ENCODE data around the gene AUNIP. TPM values are rescaled to one million over a fixed set of nuclear protein-coding genes. Genes with fewer than 3 reads are reported as not detected.

The AUNIP gene
- total and polyA plus RNA-seq, 7 donors = 0.05 to 0.47 (median 0.13) TPM; not detected in 2

- H3K27ac ChIP-seq = no peak overlapping the region
These were observed 41.3 kb downstream of the AUNIP start for GRCh38 chr1:25817840-25818501.

GRCh38 chr1:25816112-25816718, 43.0 kb downstream of the AUNIP start:
- no peak overlapping the region for H3K27ac ChIP-seq
- no peak for DNase-seq
- peaks cover 0 to 52% of the 10 kb centered on the region in 2 donors for H3K36me3 ChIP-seq (ENCODE audit: insufficient read depth in 1 of 2, low read depth in 1 of 2)
- ATAC-seq = no peak
- no peak for TF ChIP-seq CTCF (IDR thresholded peaks at IDR 0.05)
- no peak overlapping the region for H3K4me3 ChIP-seq
- H3K27me3 ChIP-seq (ENCODE audit: insufficient read depth in 3 of 3, low read length in 2 of 3) = no peaks in the 10 kb centered on the region
- H3K9me3 ChIP-seq = no peaks in the 10 kb centered on the region
- WGBS, 3 donors = 81 to 87% (median 84%) methylated on average over 14 to 15 of the region's 15 CpGs
- intact Hi-C loops (cut with DNase I) = no loop called here
- H3K4me1 ChIP-seq = peaks cover 17% of the 10 kb centered on the region

More at GRCh38 chr1:25817840-25818501, 41.3 kb downstream of the AUNIP start:
- Histone ChIP-seq H3K4me3 (no peak overlapping the region), H3K4me1 (peaks cover 31% of the 10 kb centered on the region), H3K36me3 (ENCODE audit: insufficient read depth in 1 of 2, low read depth in 1 of 2) (peaks cover 0 to 37% of the 10 kb centered on the region in 2 donors), H3K27me3 (ENCODE audit: insufficient read depth in 3 of 3, low read length in 2 of 3) (no peaks in the 10 kb centered on the region), H3K9me3 (no peaks in the 10 kb centered on the region)
- intact Hi-C loops (cut with DNase I) = no loop called here
- no peak for ATAC-seq
- no peak for TF ChIP-seq CTCF (IDR thresholded peaks at IDR 0.05)
- DNase-seq = no peak
- 37 to 51% (median 38%) methylated on average over 8 of the region's 8 CpGs for WGBS, 3 donors

GRCh38 chr1:25815208-25816111, 43.8 kb downstream of the AUNIP start:
- intact Hi-C loops (cut with DNase I) = no loop called here
- H3K36me3 ChIP-seq (ENCODE audit: insufficient read depth in 1 of 2, low read depth in 1 of 2) = peaks cover 0 to 54% of the 10 kb centered on the region in 2 donors
- no peak for DNase-seq

More at GRCh38 chr1:25815208-25816111, 43.8 kb downstream of the AUNIP start:
- 87 to 91% (median 89%) methylated on average over 24 of the region's 24 CpGs for WGBS, 3 donors
- peaks cover 15% of the 10 kb centered on the region for H3K4me1 ChIP-seq
- TF ChIP-seq CTCF (IDR thresholded peaks at IDR 0.05) = no peak
- H3K4me3 ChIP-seq = no peak overlapping the region
- H3K27ac ChIP-seq = no peak overlapping the region
- H3K9me3 ChIP-seq = no peaks in the 10 kb centered on the region
- ATAC-seq = no peak
- H3K27me3 ChIP-seq (ENCODE audit: insufficient read depth in 3 of 3, low read length in 2 of 3) = no peaks in the 10 kb centered on the region
